H1 (cell line): ENCODE measurements around the gene IL17RD. TPM values are rescaled to one million over a fixed set of nuclear protein-coding genes. Genes with fewer than 3 reads are reported as not detected.
A peak's percentile ranks its signal among the peaks of the same experiment; 100 is the strongest.

Source experiments
- CTCF ChIA-PET: fragments of 300-600 bp; sonication (Branson Sonifier 250); formaldehyde crosslinking; loops from one replicate; lab custom pipeline; 2021; ENCODE audit not compliant: partially characterized antibody; lab: Charles Lee
- POLR2A ChIA-PET: fragments of 300-600 bp; sonication (Branson Sonifier 250); formaldehyde crosslinking; loops from one replicate; lab custom pipeline; 2021; ENCODE audit warnings: inconsistent platforms; ENCODE audit not compliant: partially characterized antibody; lab: Charles Lee
- DNase-seq, 2 experiments: peaks; one replicate each; pipeline versions ENCODE4 v3.0.0 to v3.0.0-alpha.2; 2010 to 2022; ENCODE audit warnings: low spot score in 2 of 2, low read depth in 1 of 2, mixed read lengths in 1 of 2
- FAIRE-seq: peaks from 2 replicates; lab custom pipeline; 2011; peaks lifted over from hg19 to GRCh38; lab: Jason Lieb, UNC
- H2AFZ ChIP-seq: 2 replicates; pipeline ENCODE4 v1.8.1; 2012; ENCODE audit warnings: low read length, inconsistent platforms
- H2AK5ac ChIP-seq: 2 replicates; pipeline ENCODE4 v1.6.1; 2013; ENCODE audit warnings: low read depth, low read length
- H2BK120ac ChIP-seq: replicated peaks from 2 replicates; pipeline ENCODE3; 2013; ENCODE audit warnings: low read depth, low read length, inconsistent platforms
- H2BK12ac ChIP-seq: 2 replicates; pipeline ENCODE4 v1.6.1; 2013; ENCODE audit warnings: low read depth, low read length
- H2BK15ac ChIP-seq: 2 replicates; pipeline ENCODE4 v1.6.1; 2013; ENCODE audit warnings: low read length
- H2BK20ac ChIP-seq: 2 replicates; pipeline ENCODE4 v1.6.1; 2013; ENCODE audit warnings: low read length
- H2BK5ac ChIP-seq: 2 replicates; pipeline ENCODE4 v1.6.1; 2013; ENCODE audit warnings: low read depth, low read length
- H3K14ac ChIP-seq: 2 replicates; pipeline ENCODE4 v1.6.1; 2013; ENCODE audit warnings: inconsistent platforms; ENCODE audit not compliant: insufficient read length
- H3K18ac ChIP-seq: 2 replicates; pipeline ENCODE4 v1.6.1; 2013; ENCODE audit warnings: low read length; ENCODE audit errors: extremely low read depth
- H3K23ac ChIP-seq: 2 replicates; pipeline ENCODE4 v1.6.1; 2013; ENCODE audit warnings: inconsistent platforms; ENCODE audit not compliant: insufficient read length
- H3K23me2 ChIP-seq: 2 replicates; pipeline ENCODE4 v1.6.1; 2013; ENCODE audit warnings: low read depth, low read length
- H3K27ac ChIP-seq: 2 replicates; pipeline ENCODE4 v1.6.1; 2011; ENCODE audit warnings: low read depth, low read length, inconsistent platforms
- H3K27me3 ChIP-seq, 4 experiments: replicated peaks in 1 of 4; 1 replicate in 1 of 4; 2 replicates in 3 of 4; pipeline versions ENCODE4 v1.6.1 to v1.8.1; 2011 to 2013; ENCODE audit warnings: low read length in 3 of 4, mild to moderate bottlenecking in 3 of 4, inconsistent platforms in 2 of 4, mixed read lengths in 2 of 4, moderate library complexity in 1 of 4; ENCODE audit not compliant: control insufficient read depth in 3 of 4, insufficient read depth in 3 of 4; ENCODE audit errors: extremely low read depth in 1 of 4
- H3K36me3 ChIP-seq, 4 experiments: 2 replicates each; pipeline versions ENCODE4 v1.6.1 to v1.8.1; 2011 to 2013; ENCODE audit warnings: mild to moderate bottlenecking in 4 of 4, low read length in 3 of 4, moderate library complexity in 2 of 4, control low read depth in 1 of 4, inconsistent platforms in 1 of 4; ENCODE audit not compliant: insufficient read depth in 4 of 4, control insufficient read depth in 2 of 4
- H3K4ac ChIP-seq: replicated peaks from 2 replicates; pipeline ENCODE3; 2013; ENCODE audit warnings: low read length, low read depth, mixed read lengths, inconsistent platforms; ENCODE audit not compliant: insufficient read length
- H3K4me1 ChIP-seq, 4 experiments: replicated peaks in 1 of 4; 1 replicate in 1 of 4; 2 replicates in 3 of 4; pipeline versions ENCODE4 v1.6.1 to v1.8.1; 2011 to 2013; ENCODE audit warnings: low read length in 3 of 4, inconsistent platforms in 2 of 4, mixed read lengths in 1 of 4; ENCODE audit not compliant: insufficient read depth in 4 of 4, control insufficient read depth in 3 of 4
- H3K4me2 ChIP-seq, 2 experiments: 2 replicates each; pipeline versions ENCODE4 v1.6.1 to v1.8.1; 2011 to 2013; ENCODE audit warnings: low read depth in 2 of 2, low read length in 2 of 2, control low read depth in 1 of 2, inconsistent platforms in 1 of 2, mild to moderate bottlenecking in 1 of 2; ENCODE audit not compliant: insufficient read depth in 1 of 2
- H3K4me3 ChIP-seq, 4 experiments: fragments of 200-600, 300-600 bp in 1 of 4; sonication (generic), shearing (Covaris generic), sonication (Bioruptor Twin) in 1 of 4; 2 replicates each; pipeline versions ENCODE4 v1.5.1 to v1.8.1; 2011 to 2016; ENCODE audit warnings: low read length in 4 of 4, low read depth in 3 of 4, control low read depth in 2 of 4, inconsistent platforms in 2 of 4, mild to moderate bottlenecking in 2 of 4, mixed read lengths in 1 of 4, moderate library complexity in 1 of 4; ENCODE audit not compliant: insufficient read depth in 2 of 4; ENCODE audit errors: extremely low read depth in 1 of 4
- H3K56ac ChIP-seq: replicated peaks from 2 replicates; pipeline ENCODE3; 2013; ENCODE audit warnings: low read depth, mild to moderate bottlenecking, mixed read lengths, low read length, inconsistent platforms; ENCODE audit not compliant: insufficient read length
- H3K79me1 ChIP-seq: 2 replicates; pipeline ENCODE4 v1.6.1; 2013; ENCODE audit warnings: low read depth, low read length, control low read depth
- H3K79me2 ChIP-seq, 2 experiments: 2 replicates each; pipeline versions ENCODE4 v1.6.1 to v1.8.1; 2012 to 2013; ENCODE audit warnings: low read length in 2 of 2, mild to moderate bottlenecking in 2 of 2, inconsistent platforms in 1 of 2; ENCODE audit not compliant: insufficient read depth in 2 of 2, control insufficient read depth in 1 of 2
- H3K9ac ChIP-seq, 4 experiments: replicated peaks in 1 of 4; 1 replicate in 1 of 4; 2 replicates in 3 of 4; pipeline versions ENCODE4 v1.6.1 to v1.8.1; 2011 to 2013; ENCODE audit warnings: low read depth in 3 of 4, low read length in 3 of 4, control low read depth in 2 of 4, mild to moderate bottlenecking in 2 of 4, moderate library complexity in 2 of 4, inconsistent platforms in 1 of 4; ENCODE audit errors: extremely low read depth in 1 of 4
- H3K9me3 ChIP-seq, 2 experiments: 2 replicates each; pipeline versions ENCODE4 v1.6.1 to v1.8.1; 2012 to 2013; ENCODE audit warnings: mild to moderate bottlenecking in 2 of 2, moderate library complexity in 2 of 2, control low read depth in 1 of 2, inconsistent platforms in 1 of 2, low read depth in 1 of 2, low read length in 1 of 2, mixed read lengths in 1 of 2; ENCODE audit not compliant: insufficient read depth in 2 of 2
- H4K20me1 ChIP-seq, 2 experiments: replicated peaks in 1 of 2; 2 replicates each; pipeline versions ENCODE3 to v1.8.1; 2011 to 2013; ENCODE audit warnings: inconsistent platforms in 2 of 2, low read length in 2 of 2, mild to moderate bottlenecking in 1 of 2; ENCODE audit not compliant: insufficient read depth in 2 of 2, control insufficient read depth in 1 of 2
- H4K5ac ChIP-seq: 2 replicates; pipeline ENCODE4 v1.6.1; 2013; ENCODE audit warnings: low read length, low read depth, mixed read lengths, inconsistent platforms; ENCODE audit not compliant: insufficient read length
- H4K8ac ChIP-seq: 2 replicates; pipeline ENCODE4 v1.8.0; 2013; ENCODE audit warnings: mild to moderate bottlenecking, moderate library complexity, low read length, inconsistent platforms; ENCODE audit not compliant: insufficient read depth; ENCODE audit errors: extremely low read depth
- H4K91ac ChIP-seq: replicated peaks from 2 replicates; pipeline ENCODE3; 2013; ENCODE audit warnings: low read length, mixed read lengths, inconsistent platforms; ENCODE audit not compliant: insufficient read length
- BACH1 ChIP-seq: IDR thresholded peaks from 2 replicates; pipeline ENCODE4 v1.6.1; 2012; ENCODE audit warnings: low read length, improper control_type of control experiment
- BRCA1 ChIP-seq: IDR thresholded peaks from 2 replicates; pipeline ENCODE4 v1.6.1; 2012; ENCODE audit warnings: low read depth, low read length, improper control_type of control experiment
- KDM1A ChIP-seq: fragments of 200-600, 300-600 bp; sonication (generic); IDR thresholded peaks from 2 replicates; pipeline ENCODE4 v1.7.1; 2016; ENCODE audit warnings: mild to moderate bottlenecking, low read length, borderline replicate concordance
- MAFK ChIP-seq: IDR thresholded peaks from 2 replicates; pipeline ENCODE4 v1.6.1; 2012; ENCODE audit warnings: low read depth, mild to moderate bottlenecking, improper control_type of control experiment, low read length
- RAD21 ChIP-seq, 2 experiments: IDR thresholded peaks in 1 of 2; conservative IDR thresholded peaks in 1 of 2; 2 replicates each; pipeline ENCODE4 v1.6.1; 2011; ENCODE audit warnings: low read depth in 2 of 2, low read length in 2 of 2, improper control_type of control experiment in 1 of 2, inconsistent platforms in 1 of 2, mild to moderate bottlenecking in 1 of 2, moderate library complexity in 1 of 2
- SIN3A ChIP-seq, 2 experiments: IDR thresholded peaks in 1 of 2; conservative IDR thresholded peaks in 1 of 2; 2 replicates each; pipeline ENCODE4 v1.6.1; 2011 to 2012; ENCODE audit warnings: low read length in 2 of 2, improper control_type of control experiment in 1 of 2, low read depth in 1 of 2, mild to moderate bottlenecking in 1 of 2
- SP1 ChIP-seq: IDR thresholded peaks from 2 replicates; pipeline ENCODE4 v1.6.1; 2011; ENCODE audit warnings: low read depth, low read length
- SRF ChIP-seq: IDR thresholded peaks from 2 replicates; pipeline ENCODE4 v1.6.1; 2011; ENCODE audit warnings: mild to moderate bottlenecking, low read depth, low read length, moderate library complexity
- WGBS, 2 experiments: shearing (Covaris generic) in 1 of 2; methylation state at CpG; one replicate each; pipeline versions ENCODE4 v1.1.6 to v1.1.7; 2013 to 2015; ENCODE audit warnings: low lambda C conversion rate in 2 of 2, mixed read lengths in 2 of 2, inconsistent platforms in 1 of 2, low coverage in 1 of 2, missing lambda C conversion rate in 1 of 2; ENCODE audit not compliant: insufficient replicate concordance in 2 of 2, insufficient coverage in 1 of 2, insufficient read length in 1 of 2; ENCODE audit errors: extremely low coverage in 1 of 2, missing lambda C conversion rate in 1 of 2; 5-methylcytosine and 5-hydroxymethylcytosine counted together
- polyA plus RNA-seq, 7 experiments: library from polyadenylated mRNA; depleted of rRNA in 3 of 7; stranded (reverse) in 5 of 7; unstranded in 2 of 7; fragments of >200 nt in 5 of 7; fragments of 200-250 nt in 2 of 7; gene quantifications; 1 replicate in 5 of 7; 2 replicates in 1 of 7; 4 replicates in 1 of 7; pipeline versions ENCODE4 v1.2.1 to v1.2.3, GENCODE V29; 2011 to 2013; ENCODE audit warnings: missing spikeins in 2 of 7, mixed read lengths in 2 of 7
- total RNA-seq: library from RNA; stranded (reverse); fragmentation: NEBNext Ultra II Directional; extraction: Animal tissue kit (Norgen Biotek cat#: 25700); gene quantifications from 2 replicates; pipeline ENCODE4 v1.2.1, GENCODE V29; 2021
- TF ChIP-seq, protein P1 (sequence below): IDR thresholded peaks from 2 replicates; pipeline ENCODE4 v1.6.1; 2011; ENCODE audit warnings: low read depth, mild to moderate bottlenecking, low read length; ENCODE audit not compliant: insufficient read depth
- TF ChIP-seq, protein P2 (sequence below), 3 experiments: IDR thresholded peaks; 1 replicate in 2 of 3; 2 replicates in 1 of 3; pipeline versions ENCODE4 v1.5.1 to v1.6.1; 2011; ENCODE audit warnings: low read length in 3 of 3, mild to moderate bottlenecking in 3 of 3, inconsistent platforms in 2 of 3, low read depth in 1 of 3, moderate library complexity in 1 of 3; ENCODE audit not compliant: insufficient read depth in 1 of 3; ENCODE audit errors: control extremely low read depth in 1 of 3

The IL17RD gene
- total and polyA plus RNA-seq, 2 of the 8 experiments (the other 6 are each of a cell fraction or from before 2014, with no cell fraction given) = 10.9 to 48.9 TPM

GRCh38 chr3:57112206-57112605, 52.9 kb downstream of the IL17RD start:
- FAIRE-seq = peak; percentile 24
- Histone ChIP-seq H3K9ac (no peak overlapping the region), H2AFZ (no peak overlapping the region)
- TF ChIP-seq SRF (no peak), SP1 (no peak), BACH1 (no peak), MAFK (no peak), BRCA1 (no peak), SIN3A (conservative IDR thresholded peaks at IDR 0.05 in 1 of 2, IDR thresholded peaks at IDR 0.05 in 1 of 2; ENCODE audit: low read depth in 1 of 2, low read length in 2 of 2) (no peak), RAD21 (IDR thresholded peaks at IDR 0.05 in 1 of 2, conservative IDR thresholded peaks at IDR 0.05 in 1 of 2; ENCODE audit: low read depth in 2 of 2, low read length in 2 of 2) (peak in 1 of 2 experiments; percentile 34; a peak in 1 of 4 replicates), KDM1A (peak; percentile 95)
- TF ChIP-seq, protein P1, sequence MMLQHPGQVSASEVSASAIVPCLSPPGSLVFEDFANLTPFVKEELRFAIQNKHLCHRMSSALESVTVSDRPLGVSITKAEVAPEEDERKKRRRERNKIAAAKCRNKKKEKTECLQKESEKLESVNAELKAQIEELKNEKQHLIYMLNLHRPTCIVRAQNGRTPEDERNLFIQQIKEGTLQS = no peak
- TF ChIP-seq, protein P2, sequence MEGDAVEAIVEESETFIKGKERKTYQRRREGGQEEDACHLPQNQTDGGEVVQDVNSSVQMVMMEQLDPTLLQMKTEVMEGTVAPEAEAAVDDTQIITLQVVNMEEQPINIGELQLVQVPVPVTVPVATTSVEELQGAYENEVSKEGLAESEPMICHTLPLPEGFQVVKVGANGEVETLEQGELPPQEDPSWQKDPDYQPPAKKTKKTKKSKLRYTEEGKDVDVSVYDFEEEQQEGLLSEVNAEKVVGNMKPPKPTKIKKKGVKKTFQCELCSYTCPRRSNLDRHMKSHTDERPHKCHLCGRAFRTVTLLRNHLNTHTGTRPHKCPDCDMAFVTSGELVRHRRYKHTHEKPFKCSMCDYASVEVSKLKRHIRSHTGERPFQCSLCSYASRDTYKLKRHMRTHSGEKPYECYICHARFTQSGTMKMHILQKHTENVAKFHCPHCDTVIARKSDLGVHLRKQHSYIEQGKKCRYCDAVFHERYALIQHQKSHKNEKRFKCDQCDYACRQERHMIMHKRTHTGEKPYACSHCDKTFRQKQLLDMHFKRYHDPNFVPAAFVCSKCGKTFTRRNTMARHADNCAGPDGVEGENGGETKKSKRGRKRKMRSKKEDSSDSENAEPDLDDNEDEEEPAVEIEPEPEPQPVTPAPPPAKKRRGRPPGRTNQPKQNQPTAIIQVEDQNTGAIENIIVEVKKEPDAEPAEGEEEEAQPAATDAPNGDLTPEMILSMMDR (IDR thresholded peaks at IDR 0.05; ENCODE audit: control extremely low read depth in 1 of 3, insufficient read depth in 1 of 3, low read depth in 1 of 3, low read length in 3 of 3) = peak; percentile 30 to 53 (median 34); a peak in 3 of 4 replicates

More at GRCh38 chr3:57112206-57112605, 52.9 kb downstream of the IL17RD start:
- Histone ChIP-seq H3K79me1 (peaks cover 3% of the 10 kb centered on the region; the same call in 1 of the 2 replicates), H3K23me2 (no peaks in the 10 kb centered on the region), H4K20me1 (peaks cover 0 to 2% of the 10 kb centered on the region in 2 experiments), H3K36me3 (peaks cover 0 to 5% (median 3%) of the 10 kb centered on the region in 4 experiments; a peak in 3 of 8 replicates), H3K4me2 (no peak overlapping the region), H3K4ac (no peak overlapping the region), H4K5ac (no peak overlapping the region), H3K4me3 (no peak overlapping the region), H4K91ac (peak overlapping the region; percentile 23), H3K56ac (no peak overlapping the region), H3K9me3 (no peaks in the 10 kb centered on the region), H2BK15ac (no peak overlapping the region), H3K27me3 (no peaks in the 10 kb centered on the region), H4K8ac (no peak overlapping the region), H3K23ac (no peak overlapping the region), H2BK12ac (no peak overlapping the region), H2BK120ac (no peak overlapping the region), H3K4me1 (peaks cover 0 to 12% (median 8%) of the 10 kb centered on the region in 4 experiments; a peak in 4 of 7 replicates), H2BK5ac (no peak overlapping the region), H3K27ac (no peak overlapping the region), H3K14ac (no peak overlapping the region), H2AK5ac (no peak overlapping the region), H2BK20ac (no peak overlapping the region), H3K18ac (no peak overlapping the region), H3K79me2 (no peaks in the 10 kb centered on the region)
- ChIA-PET CTCF (interaction anchor here (0.6 to 5.1 kb wide), 14 partner anchors 8 to 93 kb away, joined by 3 to 44 read pairs (median 6); no protein-coding TSS in a partner anchor), POLR2A (interaction anchor here (1.1 to 2.9 kb wide), 5 partner anchors 12 to 48 kb away, joined by 3 to 19 read pairs (median 3); no protein-coding TSS in a partner anchor)
- DNase-seq = no peak
- 78% methylated on average over 5 of the region's 5 CpGs; no CpG with 5 or more reads in 1 of the 2 experiments for WGBS, 2 experiments
